Measurements from ENCODE around the gene EDA. TPM values are rescaled to one million over a fixed set of nuclear protein-coding genes. Genes with fewer than 3 reads are reported as not detected.

EDA gene
- total and polyA plus RNA-seq, 2 donors (not counting 1 experiment from before 2014, with no cell fraction given), result 0.04 to 1.2 TPM

GRCh38 chrX:69603566-69604194 is 12.2 kb upstream of the EDA start:
- no peak for DNase-seq
- Histone ChIP-seq H3K4me1 (ENCODE audit: control insufficient read depth in 2 of 2, insufficient read depth in 2 of 2, low read length in 2 of 2) (no peaks in the 10 kb centered on the region), H3K27ac (ENCODE audit: low read length in 2 of 2) (no peak overlapping the region), H4K20me1 (ENCODE audit: control insufficient read depth, insufficient read depth, low read length, poor library complexity, severe bottlenecking) (no peaks in the 10 kb centered on the region), H3K27me3 (replicated peaks in 1 of 4; ENCODE audit: control extremely low read depth in 1 of 4, control insufficient read depth in 3 of 4, insufficient read depth in 4 of 4, low read length in 3 of 4) (no peaks in the 10 kb centered on the region), H3K9me3 (ENCODE audit: control extremely low read depth in 1 of 3, control insufficient read depth in 2 of 3, insufficient read depth in 1 of 3, low read length in 2 of 3) (no peaks in the 10 kb centered on the region), H3K36me3 (replicated peaks in 1 of 2; ENCODE audit: control extremely low read depth in 1 of 2, control insufficient read depth in 1 of 2, extremely low read depth in 1 of 2, insufficient read depth in 2 of 2, low read length in 1 of 2) (no peaks in the 10 kb centered on the region), H2AFZ (ENCODE audit: insufficient read depth, low read depth, low read length, poor library complexity, severe bottlenecking) (no peak overlapping the region), H3K4me2 (replicated peaks; ENCODE audit: low read depth, low read length, poor library complexity, severe bottlenecking) (no peak overlapping the region), H3K79me2 (ENCODE audit: control insufficient read depth, insufficient read depth, low read length) (no peaks in the 10 kb centered on the region), H3K9ac (ENCODE audit: low read length) (no peak overlapping the region), H3K4me3 (ENCODE audit: control extremely low read depth in 1 of 5, extremely low read depth in 1 of 5, insufficient read depth in 1 of 5, low read depth in 2 of 5, low read length in 4 of 5) (no peak overlapping the region)
- no peak for TF ChIP-seq CTCF (IDR thresholded peaks at IDR 0.05)
- no peak for TF ChIP-seq EZH2 (IDR thresholded peaks at IDR 0.05; ENCODE audit: borderline replicate concordance, insufficient read depth, low read depth, low read length, poor library complexity, severe bottlenecking)
- Mint-ChIP-seq H3K9me3 (ENCODE audit: insufficient read depth) (no peaks in the 10 kb centered on the region), H3K27me3 (no peaks in the 10 kb centered on the region), H3K4me1 (no peaks in the 10 kb centered on the region), H3K27ac (no peak overlapping the region), H3K4me3 (no peak overlapping the region)
- ChIA-PET CTCF (no interaction called here), POLR2A (no interaction called here)
- intact Hi-C loops (cut with micrococcal nuclease), result no loop called here
- no peak for ATAC-seq (ENCODE audit: low read depth)
- 100% methylated on average over 1 of the region's 3 CpGs for WGBS (ENCODE audit: insufficient coverage)

GRCh38 chrX:69605521-69605920 is 10.4 kb upstream of the EDA start:
- CTCF ChIA-PET, result no interaction called here
- no CpG with 5 or more reads among the region's 4 CpGs for WGBS (ENCODE audit: insufficient coverage)
- Histone ChIP-seq H3K4me1 (ENCODE audit: control insufficient read depth in 2 of 2, insufficient read depth in 2 of 2, low read length in 2 of 2) (no peaks in the 10 kb centered on the region), H3K79me2 (ENCODE audit: control insufficient read depth, insufficient read depth, low read length) (no peaks in the 10 kb centered on the region), H3K9ac (ENCODE audit: low read length) (no peak overlapping the region), H3K36me3 (replicated peaks in 1 of 2; ENCODE audit: control extremely low read depth in 1 of 2, control insufficient read depth in 1 of 2, extremely low read depth in 1 of 2, insufficient read depth in 2 of 2, low read length in 1 of 2) (no peaks in the 10 kb centered on the region), H3K27ac (ENCODE audit: low read length in 2 of 2) (no peak overlapping the region), H2AFZ (ENCODE audit: insufficient read depth, low read depth, low read length, poor library complexity, severe bottlenecking) (no peak overlapping the region), H3K4me3 (ENCODE audit: control extremely low read depth in 1 of 5, extremely low read depth in 1 of 5, insufficient read depth in 1 of 5, low read depth in 2 of 5, low read length in 4 of 5) (no peak overlapping the region), H3K9me3 (ENCODE audit: control extremely low read depth in 1 of 3, control insufficient read depth in 2 of 3, insufficient read depth in 1 of 3, low read length in 2 of 3) (no peaks in the 10 kb centered on the region), H3K27me3 (replicated peaks in 1 of 4; ENCODE audit: control extremely low read depth in 1 of 4, control insufficient read depth in 3 of 4, insufficient read depth in 4 of 4, low read length in 3 of 4) (no peaks in the 10 kb centered on the region), H4K20me1 (ENCODE audit: control insufficient read depth, insufficient read depth, low read length, poor library complexity, severe bottlenecking) (no peaks in the 10 kb centered on the region), H3K4me2 (replicated peaks; ENCODE audit: low read depth, low read length, poor library complexity, severe bottlenecking) (no peak overlapping the region)
- DNase-seq (no peak), ATAC-seq (ENCODE audit: low read depth) (no peak)
- POLR2A ChIA-PET, result no interaction called here
- intact Hi-C loops (cut with micrococcal nuclease), result no loop called here
- TF ChIP-seq EZH2 (IDR thresholded peaks at IDR 0.05; ENCODE audit: borderline replicate concordance, insufficient read depth, low read depth, low read length, poor library complexity, severe bottlenecking), result no peak
- TF ChIP-seq CTCF (IDR thresholded peaks at IDR 0.05), result no peak
- Mint-ChIP-seq H3K27ac (no peak overlapping the region), H3K4me1 (no peaks in the 10 kb centered on the region), H3K27me3 (no peaks in the 10 kb centered on the region), H3K9me3 (ENCODE audit: insufficient read depth) (no peaks in the 10 kb centered on the region), H3K4me3 (no peak overlapping the region)
